Neural progenitor cell (in vitro differentiated cells): ENCODE results near the gene RD3L. TPM values are rescaled to one million over a fixed set of nuclear protein-coding genes. Genes with fewer than 3 reads are reported as not detected.

Experiments
- DNase-seq: peaks from one replicate; pipeline ENCODE4 v3.0.0-alpha.2; 2016; ENCODE audit warnings: low spot score
- H2AFZ ChIP-seq: fragments of 200-600 bp; sonication (generic); replicated peaks from 2 replicates; pipeline ENCODE4 v1.6.1; 2016; ENCODE audit warnings: antibody characterized with exemption
- H3F3A ChIP-seq: fragments of 200-600 bp; sonication (generic); 2 replicates; pipeline ENCODE4 v1.6.1; 2016; ENCODE audit warnings: antibody characterized with exemption, low read depth
- H3K27ac ChIP-seq: fragments of 200-600 bp; sonication (generic); 2 replicates; pipeline ENCODE4 v1.5.1; 2016; ENCODE audit warnings: mild to moderate bottlenecking
- H3K27me3 ChIP-seq: fragments of 200-600 bp; sonication (generic); 2 replicates; pipeline ENCODE4 v1.6.1; 2016; ENCODE audit warnings: mild to moderate bottlenecking, moderate library complexity
- H3K36me3 ChIP-seq: fragments of 200-600 bp; sonication (generic); 2 replicates; pipeline ENCODE4 v1.5.1; 2016
- H3K4me1 ChIP-seq: fragments of 200-600 bp; sonication (generic); 2 replicates; pipeline ENCODE4 v1.6.1; 2016; ENCODE audit warnings: mixed run types
- H3K4me2 ChIP-seq: fragments of 200-600 bp; sonication (generic); 2 replicates; pipeline ENCODE4 v1.6.1; 2016
- H3K4me3 ChIP-seq: fragments of 200-600 bp; sonication (generic); 2 replicates; pipeline ENCODE4 v1.5.1; 2016
- H3K79me2 ChIP-seq: fragments of 200-600 bp; sonication (generic); 2 replicates; pipeline ENCODE4 v1.6.1; 2016; ENCODE audit warnings: low read depth
- H3K9ac ChIP-seq: fragments of 200-600 bp; sonication (generic); 2 replicates; pipeline ENCODE4 v1.6.1; 2016
- H3K9me3 ChIP-seq: fragments of 200-600 bp; sonication (generic); 2 replicates; pipeline ENCODE4 v1.5.1; 2016; ENCODE audit warnings: low read depth
- H4K20me1 ChIP-seq: fragments of 200-600 bp; sonication (generic); 2 replicates; pipeline ENCODE4 v1.6.1; 2016; ENCODE audit warnings: low read depth
- H3K27ac Mint-ChIP-seq: 3 replicates; pipeline ENCODE4 v1.8.0; 2021; ENCODE audit warnings: mixed read lengths
- H3K27me3 Mint-ChIP-seq: 2 replicates; pipeline ENCODE4 v1.8.0; 2022; ENCODE audit warnings: low read depth, mild to moderate bottlenecking, inconsistent platforms, moderate library complexity, mixed read lengths; ENCODE audit not compliant: insufficient read depth
- H3K36me3 Mint-ChIP-seq: 3 replicates; pipeline ENCODE4 v1.8.0; 2021; ENCODE audit warnings: mixed read lengths
- H3K4me1 Mint-ChIP-seq: 3 replicates; pipeline ENCODE4 v1.8.0; 2021; ENCODE audit warnings: mixed read lengths
- H3K4me3 Mint-ChIP-seq: 3 replicates; pipeline ENCODE4 v1.8.0; 2021; ENCODE audit warnings: mild to moderate bottlenecking, moderate library complexity, mixed read lengths
- H3K9me3 Mint-ChIP-seq: 3 replicates; pipeline ENCODE4 v1.8.0; 2020; ENCODE audit warnings: mixed read lengths
- CTCF ChIP-seq: fragments of 200-600 bp; sonication (generic); IDR thresholded peaks from 2 replicates; pipeline ENCODE4 v1.5.1; 2017; ENCODE audit warnings: antibody characterized with exemption, mild to moderate bottlenecking
- EZH2 ChIP-seq: fragments of 200-600 bp; sonication (generic); IDR thresholded peaks from 2 replicates; pipeline ENCODE4 v1.6.1; 2017; ENCODE audit warnings: antibody characterized with exemption, mild to moderate bottlenecking, moderate library complexity
- EZH2phosphoT487 ChIP-seq: fragments of 200-600 bp; sonication (generic); IDR thresholded peaks from 2 replicates; pipeline ENCODE4 v1.6.1; 2017; ENCODE audit warnings: antibody characterized with exemption
- total RNA-seq: library from RNA; depleted of rRNA; stranded (reverse); fragments of >200 nt; gene quantifications from 2 replicates; pipeline ENCODE4 v1.2.3, GENCODE V29; 2015; ENCODE audit warnings: low replicate concordance

Gene RD3L
- total RNA-seq = not detected in 2 replicates

GRCh38 chr14:103941973-103942736, at the start of gene RD3L:
TSS of gene RD3L (minus strand) at chr14:103942529. CDS start at chr14:103941695, 834 bp downstream.
- Mint-ChIP-seq H3K27ac (no peak within 1 kb of the TSS), H3K9me3 (peaks cover 9% of the 10 kb centered on the region), H3K27me3 (peaks cover 4% of the 10 kb centered on the region), H3K4me3 (no peak within 1 kb of the TSS), H3K4me1 (no peaks in the 10 kb centered on the region), H3K36me3 (no peaks in the 10 kb centered on the region)
- Histone ChIP-seq H3K9me3 (peaks cover 5% of the 10 kb centered on the region), H3K4me3 (no peak within 1 kb of the TSS), H4K20me1 (no peaks in the 10 kb centered on the region), H3K36me3 (no peaks in the 10 kb centered on the region), H3K79me2 (no peaks in the 10 kb centered on the region), H3K27me3 (peaks cover 32% of the 10 kb centered on the region), H3K27ac (no peak within 1 kb of the TSS), H3F3A (no peaks in the 10 kb centered on the region), H3K4me1 (no peaks in the 10 kb centered on the region), H3K9ac (no peak within 1 kb of the TSS), H2AFZ (no peak within 1 kb of the TSS), H3K4me2 (no peak within 1 kb of the TSS)
- no peak for DNase-seq
- TF ChIP-seq EZH2phosphoT487 (no peak), CTCF (no peak), EZH2 (no peak)

GRCh38 chr14:103989964-103990363, 47.6 kb upstream of the RD3L start:
- no peak for TF ChIP-seq EZH2phosphoT487
- no peak for TF ChIP-seq CTCF
- TF ChIP-seq EZH2 = no peak
- no peaks in the 10 kb centered on the region for H3K4me1 ChIP-seq
- H3K4me1 Mint-ChIP-seq = no peaks in the 10 kb centered on the region
- no peak overlapping the region for H3K4me2 ChIP-seq
- H3K9me3 ChIP-seq = no peaks in the 10 kb centered on the region
- H3K9me3 Mint-ChIP-seq = peaks cover 24% of the 10 kb centered on the region
- H3K27me3 ChIP-seq = no peaks in the 10 kb centered on the region
- no peak for DNase-seq
- H3K4me3 Mint-ChIP-seq = no peak overlapping the region
- H4K20me1 ChIP-seq = no peaks in the 10 kb centered on the region
- no peak overlapping the region for H3K27ac ChIP-seq
- H3K27ac Mint-ChIP-seq = no peak overlapping the region
- no peak overlapping the region for H3K9ac ChIP-seq
- no peaks in the 10 kb centered on the region for H3K36me3 ChIP-seq
- H3K4me3 ChIP-seq = no peak overlapping the region
- H3K27me3 Mint-ChIP-seq = peaks cover 6% of the 10 kb centered on the region
- H3K79me2 ChIP-seq = no peaks in the 10 kb centered on the region
- H3K36me3 Mint-ChIP-seq = no peaks in the 10 kb centered on the region
- H3F3A ChIP-seq = no peaks in the 10 kb centered on the region
- H2AFZ ChIP-seq = no peak overlapping the region

- Histone ChIP-seq H3K4me2 (no peak overlapping the region), H3K36me3 (no peaks in the 10 kb centered on the region), H4K20me1 (no peaks in the 10 kb centered on the region), H2AFZ (no peak overlapping the region), H3K9ac (no peak overlapping the region), H3K27me3 (no peaks in the 10 kb centered on the region), H3K79me2 (no peaks in the 10 kb centered on the region), H3F3A (no peaks in the 10 kb centered on the region), H3K9me3 (peaks cover 3% of the 10 kb centered on the region), H3K4me1 (no peaks in the 10 kb centered on the region), H3K27ac (no peak overlapping the region), H3K4me3 (no peak overlapping the region)
- Mint-ChIP-seq H3K4me1 (no peaks in the 10 kb centered on the region), H3K27me3 (peaks cover 6% of the 10 kb centered on the region), H3K27ac (no peak overlapping the region), H3K9me3 (peaks cover 30% of the 10 kb centered on the region), H3K4me3 (no peak overlapping the region), H3K36me3 (no peaks in the 10 kb centered on the region)
- DNase-seq = no peak
- TF ChIP-seq CTCF = no peak
- no peak for TF ChIP-seq EZH2phosphoT487
These were observed 46.7 kb upstream of the RD3L start for GRCh38 chr14:103989034-103989433.
